Muscle of leg (tissue), 11 donors: ENCODE measurements around the gene FBXL14. TPM values are rescaled to one million over a fixed set of nuclear protein-coding genes. Genes with fewer than 3 reads are reported as not detected.
A peak's percentile ranks its signal among the peaks of the same experiment; 100 is the strongest.

Source experiments
- DNase-seq: peaks from one replicate; pipeline ENCODE4 v3.0.0; 2013
- H3K27ac ChIP-seq: one replicate; pipeline ENCODE4 v1.5.1; 2013; ENCODE audit warnings: mild to moderate bottlenecking, low read length, control low read depth
- H3K27me3 ChIP-seq: one replicate; pipeline ENCODE4 v1.6.1; 2013; ENCODE audit warnings: low read length; ENCODE audit not compliant: control insufficient read depth, insufficient read depth
- H3K36me3 ChIP-seq: one replicate; pipeline ENCODE4 v1.6.1; 2013; ENCODE audit warnings: low read length; ENCODE audit not compliant: control insufficient read depth, insufficient read depth
- H3K4me1 ChIP-seq: one replicate; pipeline ENCODE4 v1.6.1; 2013; ENCODE audit warnings: low read length; ENCODE audit not compliant: control insufficient read depth, insufficient read depth
- H3K4me3 ChIP-seq: one replicate; pipeline ENCODE4 v1.5.1; 2013; ENCODE audit warnings: low read length, control low read depth
- H3K9me3 ChIP-seq: replicated peaks from 2 replicates; pipeline ENCODE4 v1.6.1; 2013; ENCODE audit warnings: low read depth, low read length; ENCODE audit not compliant: control insufficient read depth
- WGBS: methylation state at CpG from one replicate; pipeline ENCODE4 v1.1.5; 2013; ENCODE audit warnings: missing lambda C conversion rate; ENCODE audit not compliant: insufficient coverage; 5-methylcytosine and 5-hydroxymethylcytosine counted together
- polyA plus RNA-seq, 8 donors: library from polyadenylated mRNA; unstranded; fragments of 120-200 nt; gene quantifications; one replicate each; pipeline versions ENCODE4 v1.2.1 to v1.2.3, GENCODE V29; 2013; ENCODE audit warnings: inconsistent platforms in 1 of 8, low replicate concordance in 1 of 8; ENCODE audit not compliant: insufficient read length in 8 of 8, insufficient read depth in 1 of 8
- total RNA-seq: library from RNA; stranded (reverse); fragments of 120-200 nt; gene quantifications from one replicate; pipeline ENCODE4 v1.2.4, GENCODE V29; 2013

The FBXL14 gene
- total and polyA plus RNA-seq, 9 donors: 3.3 to 7.2 (median 5.0) TPM

DNA sequence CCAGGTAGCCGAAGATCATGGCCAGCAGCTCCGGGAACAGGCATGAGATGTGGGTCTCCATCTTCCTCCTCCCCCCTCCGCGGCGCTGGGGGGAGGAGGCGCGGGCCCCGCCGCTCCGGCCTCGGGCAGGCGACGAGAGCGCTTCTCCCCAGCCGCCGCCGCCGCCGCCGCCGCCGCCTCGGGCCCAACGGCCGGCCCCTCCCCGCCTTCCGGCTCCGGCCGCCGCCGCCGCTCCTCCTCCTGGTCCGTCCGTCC lies 448 bp downstream of the FBXL14 start:
- Histone ChIP-seq H3K9me3 (no peaks in the 10 kb centered on the region), H3K27ac (peak overlapping the region; percentile 79), H3K4me1 (peaks cover 36% of the 10 kb centered on the region), H3K4me3 (peak overlapping the region; percentile 71), H3K27me3 (no peaks in the 10 kb centered on the region), H3K36me3 (peaks cover 4% of the 10 kb centered on the region)
- under 1% methylated on average over 34 of the region's 34 CpGs for WGBS
- no peak for DNase-seq

DNA sequence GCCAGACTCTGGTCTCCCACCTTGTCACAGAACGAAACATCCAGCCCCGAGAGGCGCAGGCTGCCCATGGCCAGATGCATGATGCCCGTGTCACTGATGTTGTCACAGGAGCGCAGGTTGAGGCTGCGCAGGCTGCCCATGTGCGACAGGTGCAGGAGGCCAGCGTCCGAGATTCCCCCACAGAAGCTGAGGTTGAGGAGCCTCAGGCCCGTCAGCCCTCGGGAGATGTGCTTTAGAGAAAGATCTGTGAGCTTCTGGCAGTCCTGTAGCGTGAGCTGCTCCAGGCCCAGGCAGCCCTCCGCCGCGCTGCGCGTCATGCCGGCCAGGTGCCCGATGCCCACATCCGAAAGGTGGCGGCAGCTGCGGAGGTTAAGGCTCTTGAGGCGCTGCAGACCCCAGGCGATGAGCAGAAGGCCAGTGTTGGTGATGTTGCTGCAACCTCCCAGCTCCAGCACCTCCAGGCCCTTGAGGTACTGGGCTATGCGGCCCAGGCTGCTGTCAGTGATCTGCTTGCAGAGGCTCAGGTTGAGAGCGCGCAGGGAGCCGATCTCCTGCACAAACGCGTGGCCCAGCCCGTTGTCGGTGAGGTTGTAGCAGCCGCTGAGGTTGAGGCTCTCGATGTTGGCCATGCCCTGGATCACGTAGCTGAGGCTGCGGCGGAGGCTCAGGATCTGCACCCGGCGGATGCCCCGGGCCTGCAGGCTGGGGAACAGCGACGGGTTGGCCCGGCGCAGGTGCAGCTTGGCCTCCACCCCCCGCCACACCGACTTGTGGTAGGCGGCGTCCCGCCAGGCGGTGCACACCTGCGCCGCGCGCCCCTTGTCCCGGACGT lies 991 bp downstream of the FBXL14 start:
- Histone ChIP-seq H3K36me3 (peaks cover 4% of the 10 kb centered on the region), H3K9me3 (no peaks in the 10 kb centered on the region), H3K27ac (peak overlapping the region; percentile 79), H3K27me3 (no peaks in the 10 kb centered on the region), H3K4me3 (peak overlapping the region; percentile 71), H3K4me1 (peaks cover 36% of the 10 kb centered on the region)
- WGBS: 8% methylated on average over 52 of the region's 56 CpGs
- DNase-seq: peak; percentile 46

- DNase-seq: peak; percentile 74
- H3K9me3 ChIP-seq: no peaks in the 10 kb centered on the region
- peak overlapping the region; percentile 71 for H3K4me3 ChIP-seq
- H3K27ac ChIP-seq: peak overlapping the region; percentile 79
- H3K27me3 ChIP-seq: no peaks in the 10 kb centered on the region
- peaks cover 4% of the 10 kb centered on the region for H3K36me3 ChIP-seq
- 27% methylated on average over 23 of the region's 27 CpGs for WGBS
- peaks cover 36% of the 10 kb centered on the region for H3K4me1 ChIP-seq
Observed at GRCh38 chr12:1592444-1593173, 1.8 kb downstream of the FBXL14 start.

DNA sequence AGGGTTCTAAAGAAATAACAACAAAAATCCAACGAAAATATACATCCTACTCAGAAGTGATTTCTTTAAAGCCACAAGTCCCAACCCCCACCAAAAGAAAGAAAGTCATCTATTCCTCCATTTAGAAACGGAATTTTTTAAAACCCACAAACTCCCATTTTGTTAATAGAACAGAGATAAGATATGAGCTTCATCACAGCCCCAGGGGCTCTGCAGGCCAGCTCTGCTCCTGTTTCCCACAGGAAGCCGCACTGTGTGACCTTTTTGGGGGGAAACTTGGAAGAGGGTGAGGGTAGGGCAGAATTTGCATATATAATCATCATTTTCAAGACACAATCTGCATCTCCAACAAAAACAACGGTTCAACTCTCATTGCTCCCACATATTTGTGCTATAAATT lies 2.8 kb downstream of the FBXL14 start:
- Histone ChIP-seq H3K27me3 (no peaks in the 10 kb centered on the region), H3K4me1 (peaks cover 36% of the 10 kb centered on the region), H3K36me3 (peaks cover 6% of the 10 kb centered on the region), H3K9me3 (no peaks in the 10 kb centered on the region), H3K27ac (no peak overlapping the region), H3K4me3 (peak overlapping the region; percentile 9)
- no CpG with 5 or more reads among the region's 4 CpGs for WGBS
- DNase-seq: no peak

DNA sequence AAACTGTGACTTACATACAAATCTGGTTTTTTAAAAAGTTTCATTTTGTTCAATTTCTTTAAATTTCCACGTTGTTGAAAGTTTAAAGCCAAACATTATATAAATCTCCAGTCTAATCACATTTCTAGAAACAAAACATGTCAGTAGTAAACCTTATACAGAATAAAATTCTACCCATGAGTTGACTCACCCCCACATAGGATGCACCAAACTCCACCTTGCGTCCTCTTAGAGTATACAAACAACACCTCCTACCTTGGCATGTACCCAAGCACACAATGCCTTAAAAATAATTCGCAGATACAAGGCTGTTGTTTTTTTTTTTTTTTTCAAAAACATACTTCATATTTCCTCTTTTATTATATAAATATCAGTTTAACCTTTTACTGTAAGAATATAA lies 3.3 kb downstream of the FBXL14 start:
- WGBS: 40% methylated on average over 1 of the region's 3 CpGs
- Histone ChIP-seq H3K4me3 (no peak overlapping the region), H3K9me3 (no peaks in the 10 kb centered on the region), H3K27ac (peak overlapping the region; percentile 71), H3K4me1 (peaks cover 36% of the 10 kb centered on the region), H3K27me3 (no peaks in the 10 kb centered on the region), H3K36me3 (peaks cover 8% of the 10 kb centered on the region)
- DNase-seq: peak; percentile 65

GRCh38 chr12:1590221-1590979 lies 4.0 kb downstream of the FBXL14 start:
- Histone ChIP-seq H3K36me3 (peaks cover 8% of the 10 kb centered on the region), H3K4me3 (peak overlapping the region; percentile 16), H3K27me3 (no peaks in the 10 kb centered on the region), H3K4me1 (peaks cover 35% of the 10 kb centered on the region), H3K27ac (peak overlapping the region; percentile 71), H3K9me3 (no peaks in the 10 kb centered on the region)
- peak; percentile 69 for DNase-seq
- WGBS: 19% methylated on average over 10 of the region's 12 CpGs

DNA sequence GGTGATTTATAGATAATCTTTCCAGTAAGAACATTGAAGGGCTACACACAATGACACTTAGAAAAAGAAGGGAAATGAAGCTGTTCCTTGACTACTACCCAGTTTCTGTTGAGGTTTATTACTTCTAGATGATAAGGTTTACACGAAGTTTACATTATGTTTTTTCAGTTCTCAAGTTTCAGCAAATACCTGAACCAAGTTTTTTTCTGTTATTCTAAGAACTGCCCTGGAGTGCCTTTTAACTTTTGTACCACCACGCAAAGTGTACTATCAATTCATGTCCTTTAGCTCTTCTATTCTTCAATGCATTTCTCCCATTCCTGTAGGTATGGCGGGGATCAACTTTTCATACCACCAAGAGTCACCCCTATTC lies 5.8 kb downstream of the FBXL14 start:
- no peaks in the 10 kb centered on the region for H3K27me3 ChIP-seq
- H3K4me3 ChIP-seq: no peak overlapping the region
- H3K36me3 ChIP-seq: peaks cover 10% of the 10 kb centered on the region
- H3K9me3 ChIP-seq: no peaks in the 10 kb centered on the region
- no peak overlapping the region for H3K27ac ChIP-seq
- H3K4me1 ChIP-seq: peaks cover 27% of the 10 kb centered on the region
- no peak for DNase-seq
- WGBS: 100% methylated on average over 2 of the region's 3 CpGs

DNA sequence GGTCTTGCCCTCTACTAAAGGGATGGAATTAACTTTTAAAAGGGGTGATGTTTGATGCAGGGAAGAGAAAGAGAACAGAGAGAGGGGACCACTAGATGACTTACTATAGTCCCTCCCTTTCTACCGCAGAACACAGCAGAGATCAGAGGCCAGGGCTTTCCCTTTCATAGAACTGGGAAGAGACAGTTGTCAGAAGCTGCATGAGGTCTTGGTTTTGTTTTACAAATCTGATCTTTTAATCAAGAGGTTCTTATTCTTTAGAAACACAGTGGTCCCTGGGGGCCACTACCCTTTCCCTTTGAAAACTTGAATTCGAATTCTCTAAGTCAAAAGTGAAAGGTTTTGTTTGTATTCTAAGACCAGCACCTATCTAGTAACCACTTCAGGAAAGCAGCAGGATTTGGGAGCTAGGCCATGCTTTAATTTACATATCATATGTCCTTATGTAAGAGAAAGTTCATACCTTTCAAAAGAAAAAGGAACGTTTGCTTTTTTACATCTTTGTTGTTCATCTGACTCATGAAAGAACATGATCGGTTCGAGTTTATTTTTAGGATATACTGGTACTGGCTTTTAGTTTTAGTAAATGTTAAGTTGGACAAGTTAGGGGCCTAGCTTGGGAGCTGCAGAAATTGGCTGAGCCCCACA lies 6.3 kb downstream of the FBXL14 start:
- Histone ChIP-seq H3K27me3 (no peaks in the 10 kb centered on the region), H3K27ac (no peak overlapping the region), H3K4me3 (no peak overlapping the region), H3K36me3 (peaks cover 9% of the 10 kb centered on the region), H3K4me1 (peaks cover 22% of the 10 kb centered on the region), H3K9me3 (no peaks in the 10 kb centered on the region)
- DNase-seq: no peak
- WGBS: no CpG with 5 or more reads among the region's 5 CpGs

DNA sequence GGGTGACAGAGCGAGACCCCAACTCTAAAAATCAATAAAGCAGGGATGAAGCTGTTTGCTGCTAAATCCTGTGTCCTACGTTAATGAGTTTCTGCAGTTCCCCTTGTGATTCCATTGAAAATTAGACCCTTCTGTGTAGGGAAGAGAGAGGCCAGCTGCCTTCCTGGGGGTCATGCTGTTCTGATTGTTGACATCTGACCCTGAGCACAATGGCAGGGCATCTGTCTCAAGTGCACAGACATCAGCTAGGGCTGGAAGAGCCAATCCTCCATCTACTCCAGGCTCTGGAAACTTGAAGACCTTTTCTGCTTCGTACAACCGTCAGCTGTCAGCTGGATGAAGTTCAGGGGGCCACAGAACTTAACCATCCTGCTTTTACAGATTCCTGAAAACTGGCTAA lies 10.1 kb downstream of the FBXL14 start:
- peaks cover 16% of the 10 kb centered on the region for H3K4me1 ChIP-seq
- H3K36me3 ChIP-seq: peaks cover 6% of the 10 kb centered on the region
- no peaks in the 10 kb centered on the region for H3K9me3 ChIP-seq
- H3K27ac ChIP-seq: no peak overlapping the region
- H3K4me3 ChIP-seq: no peak overlapping the region
- 80% methylated on average over 2 of the region's 4 CpGs for WGBS
- no peak for DNase-seq
- peaks cover 2% of the 10 kb centered on the region for H3K27me3 ChIP-seq
